Activated naive CD8-positive, alpha-beta T cell treated with anti-CD3 and anti-CD28 coated beads, Interleukin-2, amount 10 ng/mL, durations not matched to agents 7 days and 5 days (primary cell): ENCODE results near the gene NCAPH2. TPM values are rescaled to one million over a fixed set of nuclear protein-coding genes. Genes with fewer than 3 reads are reported as not detected.

ENCODE experiments used
- ATAC-seq: fragments of 150-1000 bp; cut with Tn5 transposase; one replicate; pipeline ENCODE4 v1.10.0; 2021; ENCODE audit warnings: low read depth, moderate library complexity
- POLR2A ChIA-PET: fragments of 350-600 bp; sonication (Branson Sonifier 250); formaldehyde crosslinking; loops from one replicate; lab custom pipeline; 2021; ENCODE audit warnings: antibody characterized with exemption; lab: Charles Lee
- DNase-seq: peaks from one replicate; pipeline ENCODE4 v3.0.0; 2021
- H3K27ac Mint-ChIP-seq: one replicate; pipeline ENCODE4 v1.8.0; 2022; ENCODE audit warnings: mild to moderate bottlenecking, mixed read lengths
- H3K27me3 Mint-ChIP-seq: one replicate; pipeline ENCODE4 v1.8.0; 2022; ENCODE audit warnings: mild to moderate bottlenecking, moderate library complexity, mixed read lengths
- H3K36me3 Mint-ChIP-seq: one replicate; pipeline ENCODE4 v1.8.0; 2021; ENCODE audit warnings: mild to moderate bottlenecking, mixed read lengths
- H3K4me1 Mint-ChIP-seq: one replicate; pipeline ENCODE4 v1.8.0; 2021; ENCODE audit warnings: mixed read lengths
- H3K4me3 Mint-ChIP-seq: one replicate; pipeline ENCODE4 v1.8.0; 2022; ENCODE audit warnings: mild to moderate bottlenecking, moderate library complexity, mixed read lengths
- H3K9me3 Mint-ChIP-seq: one replicate; pipeline ENCODE4 v1.8.0; 2021; ENCODE audit warnings: mixed read lengths
- total RNA-seq, 2 experiments: library from RNA; stranded (reverse); gene quantifications; one replicate each; pipeline ENCODE4 v1.2.3, GENCODE V29; 2021

The NCAPH2 gene
- total RNA-seq, 2 experiments from 2014 or later, result 126 TPM

DNA sequence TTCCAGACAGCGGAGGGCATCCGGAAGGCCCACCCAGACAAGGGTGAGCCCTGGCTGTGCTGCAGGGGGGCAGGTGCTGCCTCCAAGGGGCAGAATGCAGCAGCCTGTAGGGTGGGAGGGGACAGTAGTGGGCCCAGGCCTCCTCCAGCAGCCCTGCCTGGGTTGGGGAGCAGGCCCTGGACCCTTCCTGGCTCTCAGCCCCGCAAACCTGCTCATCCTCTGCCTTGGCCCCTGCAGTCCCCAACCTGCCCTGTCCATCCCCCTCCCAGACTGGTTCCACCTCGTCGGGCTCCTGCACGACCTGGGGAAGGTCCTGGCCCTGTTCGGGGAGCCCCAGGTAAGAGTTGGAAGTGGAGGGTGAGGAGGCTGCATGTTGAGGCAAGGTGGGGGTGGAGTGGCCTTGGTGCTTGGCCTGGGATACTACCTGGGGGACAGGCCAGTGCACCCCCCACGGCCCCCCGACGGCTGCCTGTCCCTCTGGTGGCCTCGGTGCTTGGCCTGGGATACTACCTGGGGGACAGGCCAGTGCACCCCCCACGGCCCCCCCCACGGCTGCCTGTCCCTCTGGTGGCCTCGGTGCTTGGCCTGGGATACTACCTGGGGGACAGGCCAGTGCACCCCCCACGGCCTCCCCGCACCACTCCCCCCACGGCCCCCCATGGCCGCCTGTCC, 19.9 kb upstream of the NCAPH2 start:
- DNase-seq (no peak), ATAC-seq (no peak)
- H3K27me3 Mint-ChIP-seq, result no peaks in the 10 kb centered on the region
- H3K27ac Mint-ChIP-seq, result no peak overlapping the region
- no peak overlapping the region for H3K4me3 Mint-ChIP-seq
- H3K36me3 Mint-ChIP-seq, result no peaks in the 10 kb centered on the region
- POLR2A ChIA-PET, result no interaction called here
- H3K4me1 Mint-ChIP-seq, result peaks cover 10% of the 10 kb centered on the region
- H3K9me3 Mint-ChIP-seq, result no peaks in the 10 kb centered on the region

GRCh38 chr22:50488886-50489285, 19.1 kb upstream of the NCAPH2 start:
- Mint-ChIP-seq H3K36me3 (no peaks in the 10 kb centered on the region), H3K9me3 (no peaks in the 10 kb centered on the region), H3K4me1 (peaks cover 10% of the 10 kb centered on the region), H3K4me3 (no peak overlapping the region), H3K27ac (no peak overlapping the region), H3K27me3 (no peaks in the 10 kb centered on the region)
- no peak for DNase-seq
- POLR2A ChIA-PET, result no interaction called here
- no peak for ATAC-seq

DNA sequence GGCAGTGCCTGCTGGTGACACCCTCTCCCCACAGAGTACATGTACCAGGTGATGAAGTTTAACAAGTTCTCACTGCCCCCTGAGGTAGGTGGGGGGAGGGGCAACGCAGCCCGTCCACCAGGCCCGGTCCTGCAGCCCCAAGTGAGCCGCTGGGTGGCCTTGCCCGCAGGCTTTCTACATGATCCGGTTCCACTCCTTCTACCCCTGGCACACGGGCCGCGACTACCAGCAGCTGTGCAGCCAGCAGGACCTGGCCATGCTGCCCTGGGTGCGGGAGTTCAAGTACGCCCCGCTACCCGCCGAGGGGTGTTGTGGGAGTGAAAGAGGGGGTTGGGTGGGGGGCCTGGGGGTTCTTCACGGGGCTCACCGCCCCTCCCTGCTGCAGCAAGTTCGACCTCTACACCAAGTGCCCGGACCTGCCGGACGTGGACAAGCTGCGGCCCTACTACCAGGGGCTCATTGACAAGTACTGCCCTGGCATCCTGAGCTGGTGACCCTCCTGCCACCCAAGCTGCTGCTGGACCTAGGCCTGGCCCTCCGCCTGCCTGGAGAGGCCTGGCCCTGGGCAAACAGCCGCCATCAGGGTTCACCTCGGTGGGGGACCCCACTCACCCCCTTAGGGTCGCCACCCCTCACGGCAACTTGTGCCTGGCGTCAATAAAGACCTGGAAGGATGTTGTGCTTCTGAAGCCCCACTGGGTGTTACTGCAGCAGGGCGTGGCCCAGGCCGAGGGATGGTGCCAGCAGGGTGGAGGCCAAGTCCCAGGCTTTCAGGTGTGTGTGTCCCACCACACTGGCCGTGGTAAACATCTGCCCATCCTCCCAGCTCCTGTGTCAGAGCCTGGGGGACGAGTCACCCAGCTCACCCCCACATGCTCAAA, 18.4 kb upstream of the NCAPH2 start:
- H3K4me3 Mint-ChIP-seq, result no peak overlapping the region
- H3K36me3 Mint-ChIP-seq, result no peaks in the 10 kb centered on the region
- no peak for DNase-seq
- ATAC-seq, result no peak
- POLR2A ChIA-PET, result interaction anchor here (1.0 kb wide), 1 partner anchor 19 kb away, joined by 3 read pairs; no protein-coding TSS in a partner anchor
- H3K9me3 Mint-ChIP-seq, result no peaks in the 10 kb centered on the region
- H3K4me1 Mint-ChIP-seq, result peaks cover 10% of the 10 kb centered on the region
- H3K27ac Mint-ChIP-seq, result no peak overlapping the region
- H3K27me3 Mint-ChIP-seq, result no peaks in the 10 kb centered on the region

- ATAC-seq, result peak; percentile 51
- H3K27ac Mint-ChIP-seq, result no peak overlapping the region
- peaks cover 9% of the 10 kb centered on the region for H3K4me1 Mint-ChIP-seq
- no peaks in the 10 kb centered on the region for H3K9me3 Mint-ChIP-seq
- DNase-seq, result no peak
- peak overlapping the region; percentile 51 for H3K4me3 Mint-ChIP-seq
- H3K36me3 Mint-ChIP-seq, result no peaks in the 10 kb centered on the region
- no peaks in the 10 kb centered on the region for H3K27me3 Mint-ChIP-seq
- POLR2A ChIA-PET, result interaction anchor here (1.0 kb wide), 1 partner anchor 20 kb away, joined by 3 read pairs; no protein-coding TSS in a partner anchor
Observed at GRCh38 chr22:50490531-50491308, 17.3 kb upstream of the NCAPH2 start.

DNA sequence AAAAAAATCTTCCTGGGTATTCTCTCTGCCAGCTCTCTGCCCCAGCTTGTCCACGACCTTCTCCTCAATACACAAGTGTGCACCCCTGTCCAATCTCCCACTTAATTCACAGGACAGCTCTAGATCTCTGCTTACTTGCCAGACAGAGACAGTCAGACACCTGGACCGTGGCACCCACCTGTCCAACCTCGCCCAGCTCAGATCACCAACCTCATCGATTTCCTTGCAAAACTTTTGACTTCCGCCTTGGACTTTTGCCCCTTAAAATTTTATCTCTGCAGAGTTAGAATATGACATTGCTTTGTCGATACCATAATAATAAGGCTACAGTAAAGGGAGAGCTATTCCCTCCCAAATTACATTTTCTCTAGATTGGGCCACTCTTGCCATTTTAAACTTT, 10.9 kb upstream of the NCAPH2 start:
- Mint-ChIP-seq H3K4me1 (peaks cover 9% of the 10 kb centered on the region), H3K27ac (no peak overlapping the region)

GRCh38 chr22:50498322-50498890, 9.6 kb upstream of the NCAPH2 start:
- peaks cover 4% of the 10 kb centered on the region for H3K27me3 Mint-ChIP-seq
- H3K36me3 Mint-ChIP-seq, result no peaks in the 10 kb centered on the region
- peak overlapping the region; percentile 5 for H3K4me3 Mint-ChIP-seq
- H3K27ac Mint-ChIP-seq, result no peak overlapping the region
- DNase-seq (peak; percentile 67), ATAC-seq (peak; percentile 94)
- H3K4me1 Mint-ChIP-seq, result peaks cover 9% of the 10 kb centered on the region
- POLR2A ChIA-PET, result interaction anchor here (1.1 to 2.8 kb wide), 3 partner anchors 9 to 54 kb away, joined by 4 to 9 read pairs (median 5); partner anchors contain the start of genes LMF2 and NCAPH2
- no peaks in the 10 kb centered on the region for H3K9me3 Mint-ChIP-seq

More for the DNA sequence above, 10.9 kb upstream of the NCAPH2 start:
- Mint-ChIP-seq H3K36me3 (no peaks in the 10 kb centered on the region), H3K27me3 (peaks cover 4% of the 10 kb centered on the region), H3K9me3 (no peaks in the 10 kb centered on the region), H3K4me3 (no peak overlapping the region)
- DNase-seq (no peak), ATAC-seq (no peak)
- POLR2A ChIA-PET, result interaction anchor here (1.0 to 1.5 kb wide), 2 partner anchors 27 to 45 kb away, joined by 3 to 5 read pairs; no protein-coding TSS in a partner anchor

GRCh38 chr22:50500452-50500851, 7.6 kb upstream of the NCAPH2 start:
- Mint-ChIP-seq H3K4me3 (no peak overlapping the region), H3K4me1 (peaks cover 9% of the 10 kb centered on the region), H3K27ac (no peak overlapping the region), H3K9me3 (no peaks in the 10 kb centered on the region), H3K27me3 (peaks cover 4% of the 10 kb centered on the region), H3K36me3 (no peaks in the 10 kb centered on the region)
- DNase-seq, result no peak
- ATAC-seq, result no peak
- POLR2A ChIA-PET, result interaction anchor here (0.7 to 2.8 kb wide), 4 partner anchors 25 to 305 kb away, joined by 3 to 9 read pairs (median 4); partner anchors contain the start of gene SCO2

- H3K9me3 Mint-ChIP-seq, result no peaks in the 10 kb centered on the region
- H3K36me3 Mint-ChIP-seq, result no peaks in the 10 kb centered on the region
- no peak overlapping the region for H3K4me3 Mint-ChIP-seq
- H3K27me3 Mint-ChIP-seq, result peaks cover 4% of the 10 kb centered on the region
- POLR2A ChIA-PET, result interaction anchor here (1.3 to 1.9 kb wide), 3 partner anchors 28 to 261 kb away, joined by 3 to 6 read pairs (median 4); no protein-coding TSS in a partner anchor
- H3K4me1 Mint-ChIP-seq, result peaks cover 9% of the 10 kb centered on the region
- ATAC-seq (no peak), DNase-seq (no peak)
- no peak overlapping the region for H3K27ac Mint-ChIP-seq
Observed at GRCh38 chr22:50502096-50502495, 5.9 kb upstream of the NCAPH2 start.

DNA sequence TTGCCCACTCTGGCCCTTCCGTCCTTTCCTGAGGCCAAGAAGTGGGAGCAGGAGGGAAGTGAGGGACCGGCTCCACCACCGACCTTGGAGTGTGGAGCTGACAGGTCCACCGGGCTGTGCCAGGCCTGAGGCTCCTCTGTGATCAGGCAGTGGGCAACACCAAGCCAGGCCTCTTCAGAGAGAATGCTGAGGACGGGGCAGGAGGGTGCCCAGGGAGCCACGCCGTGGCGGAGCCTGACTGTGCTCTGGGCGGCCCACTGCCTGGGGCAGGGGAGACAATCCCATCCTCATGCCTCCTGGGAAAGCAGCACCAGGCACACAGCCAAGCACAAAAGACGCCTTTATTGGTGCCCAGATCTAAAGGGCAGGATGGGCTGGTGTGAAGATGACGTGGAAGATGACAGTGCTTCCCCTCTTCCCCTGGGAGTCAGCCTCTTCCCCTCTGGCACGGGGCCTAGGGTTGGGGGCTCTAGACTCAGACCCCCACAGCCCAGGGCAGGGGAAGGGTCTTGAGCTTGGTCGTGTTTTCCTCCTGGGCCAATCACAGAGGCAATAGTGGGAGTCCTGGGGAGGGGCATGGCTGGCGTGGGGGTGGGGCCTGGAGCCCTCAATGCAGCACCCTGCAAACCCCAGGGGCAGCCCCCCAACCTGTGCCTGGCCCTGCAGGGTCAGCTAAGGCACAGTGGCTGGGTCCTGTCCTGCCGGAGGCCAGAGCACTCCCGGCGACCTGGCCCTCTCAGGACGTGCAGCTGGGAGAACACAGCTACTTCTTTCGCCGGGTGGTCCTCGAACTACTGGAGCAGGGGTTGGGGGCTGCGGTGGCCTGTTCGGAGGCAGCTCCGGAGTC, 5.2 kb upstream of the NCAPH2 start:
- H3K9me3 Mint-ChIP-seq, result no peaks in the 10 kb centered on the region
- no peak overlapping the region for H3K27ac Mint-ChIP-seq
- H3K27me3 Mint-ChIP-seq, result peaks cover 2% of the 10 kb centered on the region
- no peak for DNase-seq
- POLR2A ChIA-PET, result interaction anchor here (1.3 to 1.9 kb wide), 3 partner anchors 29 to 262 kb away, joined by 3 to 6 read pairs (median 4); no protein-coding TSS in a partner anchor
- H3K36me3 Mint-ChIP-seq, result no peaks in the 10 kb centered on the region
- peaks cover 7% of the 10 kb centered on the region for H3K4me1 Mint-ChIP-seq
- H3K4me3 Mint-ChIP-seq, result no peak overlapping the region
- no peak for ATAC-seq

DNA sequence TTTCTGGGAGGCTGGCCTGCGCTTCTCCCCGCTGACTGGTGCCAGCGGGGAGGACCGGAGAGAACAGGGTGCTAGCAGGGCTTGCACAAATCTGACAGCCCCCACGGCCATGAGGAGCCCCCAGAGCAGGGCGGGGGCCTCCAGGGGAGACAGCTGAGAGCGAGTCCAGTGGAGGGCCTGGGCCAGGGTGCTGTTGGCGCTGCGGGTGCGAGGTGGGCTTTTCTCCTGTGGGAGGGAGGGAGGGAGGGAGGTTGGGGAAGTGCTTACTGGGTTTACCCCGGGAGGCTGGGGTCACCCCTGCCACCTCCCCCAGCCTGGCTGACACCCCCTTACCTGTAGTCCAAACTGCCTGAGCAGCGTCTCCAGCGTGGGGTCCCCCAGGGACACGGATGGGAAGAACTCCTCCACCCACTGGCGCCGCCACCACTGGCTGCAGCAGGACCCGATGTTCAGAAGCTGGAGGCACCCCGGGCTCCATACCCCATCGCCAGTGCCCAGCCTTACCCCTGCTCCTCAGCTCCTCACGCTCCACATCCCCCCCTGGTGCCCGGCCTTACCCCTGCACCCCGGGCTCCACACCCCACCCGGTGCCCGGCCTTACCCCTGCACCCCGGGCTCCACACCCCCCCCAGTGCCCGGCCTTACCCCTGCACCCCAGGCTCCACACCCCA, 4.4 kb upstream of the NCAPH2 start:
- POLR2A ChIA-PET, result no interaction called here
- Mint-ChIP-seq H3K9me3 (no peaks in the 10 kb centered on the region), H3K4me1 (peaks cover 2% of the 10 kb centered on the region), H3K27me3 (no peaks in the 10 kb centered on the region), H3K36me3 (no peaks in the 10 kb centered on the region), H3K27ac (no peak overlapping the region), H3K4me3 (no peak overlapping the region)
- ATAC-seq (no peak), DNase-seq (peak; percentile 43)

GRCh38 chr22:50504369-50505211, 3.4 kb upstream of the NCAPH2 start:
- POLR2A ChIA-PET, result interaction anchor here (1.0 kb wide), 1 partner anchor 21 kb away, joined by 3 read pairs; the partner anchor contains the start of gene SCO2
- H3K4me3 Mint-ChIP-seq, result no peak overlapping the region
- DNase-seq (peak; percentile 35), ATAC-seq (no peak)
- no peaks in the 10 kb centered on the region for H3K9me3 Mint-ChIP-seq
- no peaks in the 10 kb centered on the region for H3K27me3 Mint-ChIP-seq
- H3K36me3 Mint-ChIP-seq, result no peaks in the 10 kb centered on the region
- peaks cover 9% of the 10 kb centered on the region for H3K4me1 Mint-ChIP-seq
- no peak overlapping the region for H3K27ac Mint-ChIP-seq
